Panc1 (cell line): ENCODE data around the gene TDRD1.

Experiments used
- CTCF ChIP-seq: fragments of 450-650 bp; IDR thresholded peaks from 2 replicates; pipeline ENCODE4 v1.5.1; 2017; ENCODE audit warnings: mild to moderate bottlenecking
- POLR2AphosphoS5 ChIP-seq: IDR thresholded peaks from 2 replicates; pipeline ENCODE4 v1.6.1; 2012; ENCODE audit warnings: mild to moderate bottlenecking, low read depth, low read length, moderate library complexity
- REST ChIP-seq, 2 experiments: IDR thresholded peaks; 2 replicates each; pipeline ENCODE4 v1.6.1; 2011 to 2012; ENCODE audit warnings: low read depth in 2 of 2, control low read depth in 1 of 2, low read length in 1 of 2, mild to moderate bottlenecking in 1 of 2, moderate library complexity in 1 of 2; ENCODE audit not compliant: insufficient read depth in 1 of 2

- no peak for TF ChIP-seq CTCF
- TF ChIP-seq REST (IDR thresholded peaks at IDR 0.05; ENCODE audit: insufficient read depth in 1 of 2, low read depth in 2 of 2, low read length in 1 of 2), result no peak
- no peak for TF ChIP-seq POLR2AphosphoS5
Observed at GRCh38 chr10:114188001-114188400, 8.8 kb downstream of the TDRD1 start.
